Chondrocyte (in vitro differentiated cells): ENCODE data around the gene SLF2. TPM values are rescaled to one million over a fixed set of nuclear protein-coding genes. Genes with fewer than 3 reads are reported as not detected.

Source experiments
- DNase-seq: peaks from one replicate; pipeline ENCODE4 v3.0.0; 2021; ENCODE audit warnings: mixed read lengths, low spot score
- H3K27ac Mint-ChIP-seq: one replicate; pipeline ENCODE4 v1.8.0; 2021; ENCODE audit warnings: mild to moderate bottlenecking, moderate library complexity, mixed read lengths; ENCODE audit not compliant: unreplicated experiment
- H3K27me3 Mint-ChIP-seq: 2 replicates; pipeline ENCODE4 v1.8.0; 2021; ENCODE audit warnings: low read depth, mixed read lengths
- H3K36me3 Mint-ChIP-seq: 2 replicates; pipeline ENCODE4 v1.8.0; 2021; ENCODE audit warnings: low read depth, mixed read lengths
- H3K4me1 Mint-ChIP-seq: 2 replicates; pipeline ENCODE4 v1.8.0; 2021; ENCODE audit warnings: low read depth, mild to moderate bottlenecking, mixed read lengths
- H3K4me3 Mint-ChIP-seq: one replicate; pipeline ENCODE4 v1.8.0; 2021; ENCODE audit warnings: mild to moderate bottlenecking, moderate library complexity, mixed read lengths; ENCODE audit not compliant: unreplicated experiment
- H3K9me3 Mint-ChIP-seq: 2 replicates; pipeline ENCODE4 v1.8.0; 2021; ENCODE audit warnings: low read depth, mixed read lengths
- total RNA-seq: library from RNA; stranded (reverse); gene quantifications from 3 replicates; pipeline ENCODE4 v1.2.1, GENCODE V29; 2021
- TF ChIP-seq, protein P1 (sequence below): fragments of 200-600 bp; sonication (generic); IDR thresholded peaks from 2 replicates; pipeline ENCODE4 v1.5.0; 2021; ENCODE audit warnings: antibody characterized with exemption, mild to moderate bottlenecking, moderate library complexity

Gene SLF2
- total RNA-seq, 1 donor from 2014 or later: 20.6 TPM

DNA sequence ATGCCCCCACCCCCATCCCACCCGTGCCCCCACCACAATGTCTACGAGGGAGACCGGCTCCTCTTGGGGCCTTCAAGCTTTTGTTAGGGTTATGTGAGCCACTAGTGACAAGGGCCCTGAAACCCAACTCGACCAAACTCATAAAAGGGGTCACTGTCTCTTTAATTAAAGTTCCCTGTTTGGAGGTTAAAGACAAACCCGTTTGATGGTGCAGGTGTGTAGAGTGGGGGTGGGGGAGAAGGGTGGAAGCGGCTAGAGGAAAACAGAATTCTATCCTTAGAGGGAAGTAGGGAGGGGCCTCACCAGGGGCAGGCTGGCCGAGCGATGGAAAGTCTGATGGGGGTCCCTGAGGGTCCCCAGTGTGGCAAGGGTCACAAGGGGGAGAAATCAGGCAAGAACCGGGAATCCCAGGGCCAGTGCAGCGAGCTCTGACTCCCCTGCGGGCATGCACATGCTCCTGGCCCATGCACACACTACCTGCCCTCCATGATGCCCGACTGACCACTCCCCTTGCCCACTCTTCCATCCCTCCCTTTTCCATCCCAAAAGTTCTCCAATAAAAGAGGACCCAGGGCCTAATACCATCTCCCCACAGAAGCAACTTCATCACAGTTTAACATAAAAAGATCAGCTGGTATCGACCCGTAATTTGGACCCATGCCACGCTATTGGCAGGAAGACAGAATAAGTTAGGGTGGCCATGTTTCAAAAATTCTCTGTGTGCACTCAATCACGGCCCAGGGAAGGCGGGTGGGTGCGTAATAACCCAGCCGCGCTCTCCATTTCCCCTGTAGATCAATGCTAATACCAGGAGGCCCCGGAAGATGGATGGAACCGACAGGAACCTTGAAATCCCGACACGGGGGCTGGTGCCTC is 35.9 kb upstream of the SLF2 start:
- no peaks in the 10 kb centered on the region for H3K9me3 Mint-ChIP-seq
- H3K27ac Mint-ChIP-seq: no peak overlapping the region
- H3K4me3 Mint-ChIP-seq: no peak overlapping the region
- DNase-seq: peak; percentile 55
- no peaks in the 10 kb centered on the region for H3K36me3 Mint-ChIP-seq
- TF ChIP-seq, protein P1, sequence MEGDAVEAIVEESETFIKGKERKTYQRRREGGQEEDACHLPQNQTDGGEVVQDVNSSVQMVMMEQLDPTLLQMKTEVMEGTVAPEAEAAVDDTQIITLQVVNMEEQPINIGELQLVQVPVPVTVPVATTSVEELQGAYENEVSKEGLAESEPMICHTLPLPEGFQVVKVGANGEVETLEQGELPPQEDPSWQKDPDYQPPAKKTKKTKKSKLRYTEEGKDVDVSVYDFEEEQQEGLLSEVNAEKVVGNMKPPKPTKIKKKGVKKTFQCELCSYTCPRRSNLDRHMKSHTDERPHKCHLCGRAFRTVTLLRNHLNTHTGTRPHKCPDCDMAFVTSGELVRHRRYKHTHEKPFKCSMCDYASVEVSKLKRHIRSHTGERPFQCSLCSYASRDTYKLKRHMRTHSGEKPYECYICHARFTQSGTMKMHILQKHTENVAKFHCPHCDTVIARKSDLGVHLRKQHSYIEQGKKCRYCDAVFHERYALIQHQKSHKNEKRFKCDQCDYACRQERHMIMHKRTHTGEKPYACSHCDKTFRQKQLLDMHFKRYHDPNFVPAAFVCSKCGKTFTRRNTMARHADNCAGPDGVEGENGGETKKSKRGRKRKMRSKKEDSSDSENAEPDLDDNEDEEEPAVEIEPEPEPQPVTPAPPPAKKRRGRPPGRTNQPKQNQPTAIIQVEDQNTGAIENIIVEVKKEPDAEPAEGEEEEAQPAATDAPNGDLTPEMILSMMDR: no peak
- H3K27me3 Mint-ChIP-seq: peaks cover 10% of the 10 kb centered on the region
- peaks cover 7% of the 10 kb centered on the region for H3K4me1 Mint-ChIP-seq

DNA sequence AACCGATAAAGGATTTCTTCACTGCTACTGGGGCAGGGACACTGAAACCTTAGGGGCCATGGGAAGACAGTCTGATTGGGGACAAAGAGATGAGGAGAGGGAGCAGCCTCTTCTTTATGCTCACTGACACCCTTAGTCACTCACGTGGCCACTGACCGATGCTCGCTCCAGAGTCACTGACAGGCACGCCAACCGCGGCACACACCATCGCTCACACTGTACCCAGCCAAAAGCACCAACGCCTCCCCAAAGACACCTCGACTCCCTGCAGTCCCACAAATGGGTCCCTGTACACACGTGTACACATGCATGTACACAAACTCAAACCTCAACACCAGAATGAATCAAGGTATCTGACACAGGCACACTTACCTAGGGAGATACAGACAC is 35.3 kb upstream of the SLF2 start:
- peak; percentile 61 for DNase-seq
- peaks cover 10% of the 10 kb centered on the region for H3K27me3 Mint-ChIP-seq
- H3K4me1 Mint-ChIP-seq: peaks cover 6% of the 10 kb centered on the region
- no peak overlapping the region for H3K4me3 Mint-ChIP-seq
- no peak overlapping the region for H3K27ac Mint-ChIP-seq
- H3K36me3 Mint-ChIP-seq: no peaks in the 10 kb centered on the region
- TF ChIP-seq, protein P1: no peak
- H3K9me3 Mint-ChIP-seq: no peaks in the 10 kb centered on the region

DNA sequence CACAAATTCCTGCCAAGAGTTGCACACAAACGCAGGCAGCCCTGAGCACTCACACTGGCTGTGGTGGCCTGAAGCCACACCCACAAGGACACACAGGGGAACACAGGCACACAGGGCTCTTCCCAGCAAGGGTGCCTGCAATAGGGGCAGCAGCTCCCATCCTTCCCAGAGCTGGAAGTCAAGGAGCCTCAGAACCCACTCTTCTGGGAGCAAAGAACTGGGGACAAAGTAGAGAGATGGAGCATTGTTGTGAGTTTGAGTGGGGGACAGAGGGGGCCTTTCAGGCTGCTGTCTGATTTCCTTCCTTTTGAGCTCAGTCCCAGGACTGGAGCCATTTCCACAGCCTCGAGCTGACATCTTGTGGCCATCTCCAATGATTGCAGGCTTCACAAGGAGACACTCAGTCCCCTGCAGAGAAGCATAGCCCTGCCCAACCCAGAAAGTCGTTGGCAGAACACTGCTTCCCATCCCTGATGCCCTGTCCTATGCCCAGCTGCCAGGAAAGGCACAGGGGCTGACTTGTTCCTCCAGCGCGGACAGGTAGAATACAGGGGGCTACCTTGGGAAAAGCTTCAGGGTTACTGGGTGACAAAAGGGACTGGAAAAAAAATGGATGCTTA is 34.4 kb upstream of the SLF2 start:
- Mint-ChIP-seq H3K4me3 (no peak overlapping the region), H3K9me3 (no peaks in the 10 kb centered on the region), H3K4me1 (peaks cover 10% of the 10 kb centered on the region), H3K27ac (no peak overlapping the region), H3K36me3 (no peaks in the 10 kb centered on the region), H3K27me3 (peaks cover 10% of the 10 kb centered on the region)
- peak; percentile 59 for DNase-seq
- TF ChIP-seq, protein P1: peak; percentile 92

DNA sequence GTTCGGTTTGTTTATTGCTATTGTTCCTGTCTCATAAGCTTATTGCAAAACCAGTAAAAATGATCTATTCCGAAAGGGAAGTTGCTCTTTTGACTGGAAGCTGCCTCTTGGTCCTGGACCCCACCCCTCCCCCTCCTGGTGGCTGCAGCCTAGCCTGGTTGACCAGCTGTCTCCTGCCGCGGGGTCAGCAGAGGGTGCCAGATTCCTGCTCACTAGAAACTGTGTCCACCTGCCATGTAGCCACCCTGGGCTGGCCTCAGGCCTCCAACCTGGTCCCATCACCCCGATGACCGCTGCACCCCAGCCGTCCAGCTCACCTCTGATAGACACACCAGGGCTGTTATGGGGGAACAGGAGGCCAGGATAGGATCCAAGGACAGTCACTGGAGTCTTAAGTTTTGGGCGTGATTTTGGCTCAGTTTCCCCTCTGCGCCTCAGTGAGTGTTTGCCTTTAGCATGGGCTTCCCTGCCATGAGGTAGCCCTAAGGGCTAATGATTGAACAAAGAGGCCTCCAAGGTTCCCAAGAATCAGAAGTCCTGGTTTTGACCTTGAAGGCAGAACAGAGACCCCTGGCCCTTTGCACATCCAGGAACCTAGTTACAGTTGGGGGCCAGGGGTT is 32.9 kb upstream of the SLF2 start:
- H3K27me3 Mint-ChIP-seq: peaks cover 10% of the 10 kb centered on the region
- DNase-seq: peak; percentile 75
- TF ChIP-seq, protein P1: no peak
- no peak overlapping the region for H3K27ac Mint-ChIP-seq
- H3K4me1 Mint-ChIP-seq: peaks cover 10% of the 10 kb centered on the region
- H3K9me3 Mint-ChIP-seq: no peaks in the 10 kb centered on the region
- H3K4me3 Mint-ChIP-seq: no peak overlapping the region
- H3K36me3 Mint-ChIP-seq: no peaks in the 10 kb centered on the region

DNA sequence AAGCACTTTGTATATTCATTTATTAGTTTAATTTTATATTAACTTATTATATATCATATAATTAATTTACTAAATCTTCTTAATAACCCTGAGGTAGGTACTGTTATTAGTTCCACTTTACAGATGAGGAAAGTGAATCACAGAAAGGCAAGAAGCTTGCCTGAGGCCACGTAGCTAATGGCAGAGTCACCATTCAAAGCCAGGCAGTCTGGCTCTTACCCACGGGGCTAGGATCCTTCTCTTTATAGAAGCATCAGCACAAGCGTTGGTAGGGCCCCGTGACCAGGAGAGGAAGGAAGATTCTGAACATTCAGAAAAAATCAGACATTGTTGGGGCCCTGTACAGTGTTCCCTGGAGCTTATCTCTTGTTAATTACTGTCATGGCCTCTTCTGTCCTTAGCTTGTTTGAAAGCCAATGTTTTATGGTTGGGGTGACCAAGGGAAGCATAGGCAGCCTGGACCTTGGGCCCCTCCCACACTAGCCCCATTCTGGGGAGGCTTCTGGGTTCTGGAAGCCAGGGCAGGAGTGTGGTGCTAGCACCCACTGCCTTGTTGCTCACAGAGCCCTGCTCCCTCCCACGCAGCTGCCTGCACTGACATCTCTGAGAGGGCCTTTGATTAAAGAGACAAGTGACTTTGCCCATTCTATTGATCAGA is 31.1 kb upstream of the SLF2 start:
- H3K9me3 Mint-ChIP-seq: no peaks in the 10 kb centered on the region
- DNase-seq: no peak
- H3K27ac Mint-ChIP-seq: no peak overlapping the region
- peaks cover 10% of the 10 kb centered on the region for H3K4me1 Mint-ChIP-seq
- peaks cover 9% of the 10 kb centered on the region for H3K27me3 Mint-ChIP-seq
- H3K4me3 Mint-ChIP-seq: no peak overlapping the region
- no peaks in the 10 kb centered on the region for H3K36me3 Mint-ChIP-seq
- TF ChIP-seq, protein P1: no peak
